ENCODE data around the gene HTRA3. TPM values are rescaled to one million over a fixed set of nuclear protein-coding genes. Genes with fewer than 3 reads are reported as not detected.
A peak's percentile ranks its signal among the peaks of the same experiment; 100 is the strongest.

HTRA3 gene
- total and polyA plus RNA-seq, 2 of the 8 experiments (the other 6 are each of a cell fraction or from before 2014, with no cell fraction given): 3.2 to 5.8 TPM

- TF ChIP-seq SIN3A (conservative IDR thresholded peaks at IDR 0.05 in 1 of 2, IDR thresholded peaks at IDR 0.05 in 1 of 2; ENCODE audit: low read depth in 1 of 2, low read length in 2 of 2): peak in 1 of 2 experiments; percentile 33; a peak in 1 of 4 replicates
- TF ChIP-seq CHD2 (IDR thresholded peaks at IDR 0.05; ENCODE audit: low read length): no peak
- no peak for TF ChIP-seq MAFK (IDR thresholded peaks at IDR 0.05; ENCODE audit: low read depth, low read length)
- TF ChIP-seq CTCF (IDR thresholded peaks at IDR 0.05; ENCODE audit: control extremely low read depth in 1 of 3, insufficient read depth in 1 of 3, low read depth in 1 of 3, low read length in 3 of 3): no peak
- no peak for TF ChIP-seq SRF (IDR thresholded peaks at IDR 0.05; ENCODE audit: low read depth, low read length)
- TF ChIP-seq SAP30 (IDR thresholded peaks at IDR 0.05; ENCODE audit: insufficient read depth, insufficient replicate concordance, low read length): no peak
- TF ChIP-seq USF2 (IDR thresholded peaks at IDR 0.05; ENCODE audit: low read length): no peak
- TF ChIP-seq EZH2 (IDR thresholded peaks at IDR 0.05; ENCODE audit: low read depth, low read length, severe bottlenecking): peak; percentile 56
- no peak for TF ChIP-seq RBBP5 (IDR thresholded peaks at IDR 0.05; ENCODE audit: borderline replicate concordance, low read depth, low read length)
- TF ChIP-seq BACH1 (IDR thresholded peaks at IDR 0.05; ENCODE audit: low read length): no peak
- no peak for TF ChIP-seq JUN (IDR thresholded peaks at IDR 0.05; ENCODE audit: low read depth, low read length)
- no peak for TF ChIP-seq HDAC6 (IDR thresholded peaks at IDR 0.05; ENCODE audit: low read depth, low read length)
- no peak for TF ChIP-seq CBX5 (IDR thresholded peaks at IDR 0.05; ENCODE audit: low read depth, low read length)
- TF ChIP-seq SIX5 (IDR thresholded peaks at IDR 0.05; ENCODE audit: low read depth, low read length): no peak
- no peak for TF ChIP-seq SP4 (IDR thresholded peaks at IDR 0.05; ENCODE audit: low read length)
- TF ChIP-seq SUZ12 (IDR thresholded peaks at IDR 0.05; ENCODE audit: low read length): peak; percentile 64
Measured at GRCh38 chr4:8269535-8270417, at the start of gene HTRA3 (continued).

Data from H1 (cell line).